Renal pelvis (tissue), 4 donors: ENCODE results near the gene RAB26. TPM values are rescaled to one million over a fixed set of nuclear protein-coding genes. Genes with fewer than 3 reads are reported as not detected.
"Not testable (repeated sequence)": the region's sequence is repeated elsewhere in the genome, so short reads cannot be mapped to it uniquely, and the experiment has no call there.

ENCODE experiments used
- DNase-seq: peaks from one replicate; pipeline ENCODE4 v3.0.0-alpha.2; 2013
- polyA plus RNA-seq, 3 donors: library from polyadenylated mRNA; unstranded; fragments of 120-200 nt; gene quantifications; one replicate each; pipeline ENCODE4 v1.2.1, GENCODE V29; 2013; ENCODE audit not compliant: insufficient read length in 3 of 3

The RAB26 gene
- polyA plus RNA-seq, 3 donors: 3.0 to 6.0 (median 3.1) TPM

DNA sequence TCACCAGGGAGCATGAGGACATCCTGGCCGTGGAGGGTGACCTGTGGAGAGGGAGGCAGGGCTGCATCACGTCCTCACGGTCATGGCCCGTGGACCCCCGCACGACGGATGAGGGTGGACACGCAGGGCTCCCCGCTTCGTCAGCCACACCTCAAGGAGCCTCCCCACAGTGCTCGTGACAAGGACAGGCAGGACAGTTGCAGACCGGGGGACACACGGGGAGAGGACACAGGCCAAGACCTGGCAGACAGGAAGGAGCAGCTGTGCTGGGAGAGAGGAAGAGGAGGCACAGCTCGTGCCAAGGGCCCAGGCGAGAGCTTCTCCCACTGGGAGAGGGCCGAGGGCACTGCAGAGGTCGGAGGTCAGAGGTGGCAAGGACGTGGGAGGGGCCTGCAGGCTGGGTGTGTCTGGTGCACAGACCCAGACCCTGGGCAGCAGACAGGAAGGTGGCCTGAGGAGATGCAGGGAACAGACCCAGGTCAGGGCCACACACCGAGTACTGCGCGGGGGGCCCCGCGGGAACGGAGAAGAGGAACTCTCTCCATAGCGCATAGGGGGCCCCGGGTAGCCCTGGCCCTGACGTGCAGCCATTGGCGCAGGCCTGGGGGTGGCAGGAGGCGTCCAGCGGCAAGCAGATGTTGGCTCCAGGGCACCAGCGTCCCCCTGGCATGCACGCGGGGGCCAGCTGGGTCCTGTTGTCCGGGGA is 33.4 kb upstream of the RAB26 start:
- DNase-seq: not testable (repeated sequence)

DNA sequence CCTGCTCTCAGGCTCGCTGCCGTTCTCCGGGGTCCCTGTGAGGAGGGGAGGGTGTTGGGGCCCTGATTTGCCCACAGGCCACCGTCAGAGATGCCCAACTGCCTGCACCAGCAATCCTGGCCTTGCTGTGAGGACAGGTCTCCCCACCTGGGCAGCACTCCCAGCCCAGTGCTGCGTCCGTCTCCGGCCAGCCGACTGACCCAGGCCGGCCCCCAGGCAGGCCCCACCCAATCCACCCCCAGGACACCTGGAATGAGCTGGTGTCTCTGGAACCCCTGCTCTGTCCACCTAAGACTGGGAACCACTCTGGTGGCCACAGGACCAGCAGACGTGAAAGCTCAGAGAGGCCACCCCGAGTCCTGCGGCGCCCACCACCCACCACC is 32.8 kb upstream of the RAB26 start:
- DNase-seq: no peak

DNA sequence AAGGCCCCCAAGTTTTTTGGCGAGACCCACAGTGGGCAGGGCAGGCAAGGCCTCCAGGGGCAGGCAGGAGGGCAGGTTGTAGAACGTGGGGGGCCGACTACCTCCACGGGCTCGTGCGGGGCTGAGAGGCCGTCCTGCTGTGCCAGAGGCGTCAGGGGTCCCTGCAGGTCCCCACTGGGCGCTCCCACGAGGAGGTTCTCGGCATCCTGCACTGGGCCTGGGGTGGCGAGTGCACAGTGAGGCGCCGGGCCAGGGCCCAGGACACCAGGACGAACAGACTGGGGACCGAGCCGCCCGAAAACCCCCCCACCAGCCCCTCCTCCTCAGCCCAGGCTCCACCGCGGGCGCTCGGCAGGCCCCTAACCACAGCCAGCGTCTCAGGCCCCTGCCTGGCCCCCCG is 32.0 kb upstream of the RAB26 start:
- DNase-seq: not testable (repeated sequence)

DNA sequence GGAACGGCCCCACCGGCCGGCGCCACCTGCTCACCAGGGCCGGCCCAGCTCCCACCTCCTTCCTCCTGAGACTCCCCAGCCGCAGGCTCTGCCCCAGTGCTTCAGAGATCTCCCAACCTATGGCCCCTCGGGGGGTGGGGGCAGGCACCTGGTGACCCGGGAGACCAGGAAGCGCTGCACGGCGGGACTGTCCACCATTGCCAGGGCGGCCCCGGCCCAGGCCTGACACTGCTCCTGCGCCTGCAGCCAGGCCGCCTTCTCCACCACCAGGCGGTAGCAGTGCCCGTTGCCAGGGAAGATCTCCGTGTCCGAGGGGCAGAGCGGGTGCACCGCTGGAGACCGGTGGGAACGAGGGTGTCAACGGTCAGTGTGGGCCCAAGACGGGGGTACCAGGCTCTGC is 31.1 kb upstream of the RAB26 start:
- DNase-seq: not testable (repeated sequence)

DNA sequence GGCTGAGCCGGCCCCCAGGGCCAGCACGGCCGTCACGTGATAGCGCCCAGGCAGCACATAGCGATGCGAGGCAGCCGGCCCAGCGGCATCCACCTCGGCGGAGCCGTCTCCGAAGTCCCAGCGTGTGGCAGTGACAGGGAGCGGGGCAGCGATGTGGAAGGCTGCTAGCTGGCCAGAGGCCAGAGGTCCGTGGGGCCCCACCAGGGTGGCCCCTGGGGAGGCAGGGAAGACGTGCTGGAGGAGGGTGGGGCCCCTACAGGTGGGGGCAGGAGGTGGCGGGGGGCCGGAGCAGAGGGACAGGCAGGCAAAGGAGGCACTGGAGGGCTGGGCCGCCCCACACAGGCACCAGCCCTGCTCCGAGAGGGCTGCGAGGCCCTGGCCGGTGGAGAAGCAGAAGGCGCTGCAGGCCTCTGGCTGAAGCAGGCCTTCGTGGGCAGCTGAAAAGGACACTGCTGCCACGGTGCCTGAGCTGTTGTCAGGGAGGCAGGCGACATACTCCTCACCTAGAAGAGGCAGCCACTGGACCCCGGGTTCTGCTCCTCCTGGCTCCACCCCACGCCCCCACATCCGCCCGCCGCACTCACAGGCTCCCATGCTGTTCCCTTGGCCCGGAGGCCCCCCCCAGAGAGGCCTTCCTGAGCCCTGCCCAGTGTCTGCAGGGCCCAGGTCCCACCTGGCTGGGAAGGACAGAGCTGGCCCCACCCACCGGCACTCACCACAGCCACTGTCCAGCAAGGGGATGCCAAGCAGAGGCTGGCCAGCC is 30.3 kb upstream of the RAB26 start:
- not testable (repeated sequence) for DNase-seq

DNA sequence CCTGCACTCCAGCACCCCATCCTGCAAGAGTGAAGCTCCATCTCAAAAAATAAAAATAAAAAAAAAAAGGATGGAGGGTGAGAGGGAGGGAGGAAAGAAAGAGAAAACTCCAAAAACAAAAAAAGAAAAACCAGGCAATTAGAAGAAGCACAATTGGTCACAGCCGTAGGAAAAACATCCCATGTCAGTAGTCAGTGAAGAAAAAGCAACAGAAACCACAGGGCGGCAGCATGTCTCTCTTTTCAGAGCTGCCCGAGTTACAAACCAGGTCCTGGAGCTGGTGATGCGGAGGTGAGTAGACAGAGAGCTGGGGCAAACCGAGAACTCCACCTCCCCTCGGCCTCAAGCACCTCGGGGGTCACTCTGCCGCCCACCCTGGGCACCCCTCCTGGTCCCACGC is 27.1 kb upstream of the RAB26 start:
- DNase-seq: not testable (repeated sequence)

DNA sequence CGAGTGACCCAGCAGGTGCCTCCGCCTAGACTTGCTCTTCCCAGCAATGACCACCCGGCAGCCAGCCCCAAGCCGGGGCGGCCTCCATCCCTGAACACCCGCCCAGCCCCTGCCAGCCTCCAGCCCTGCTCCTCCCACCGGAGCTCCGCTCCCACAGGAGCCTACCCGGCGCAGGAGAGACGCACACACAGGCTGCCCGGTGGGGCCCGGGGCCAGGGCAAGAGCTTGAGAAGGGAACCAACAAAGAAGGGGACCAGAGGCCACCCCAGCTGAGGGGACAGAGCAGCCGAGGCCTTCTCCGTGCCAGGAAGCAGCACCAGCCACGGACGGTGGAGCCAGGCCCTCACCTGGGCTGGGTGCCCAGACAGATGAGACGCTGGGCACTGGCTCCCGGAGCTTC is 26.6 kb upstream of the RAB26 start:
- DNase-seq: no peak

DNA sequence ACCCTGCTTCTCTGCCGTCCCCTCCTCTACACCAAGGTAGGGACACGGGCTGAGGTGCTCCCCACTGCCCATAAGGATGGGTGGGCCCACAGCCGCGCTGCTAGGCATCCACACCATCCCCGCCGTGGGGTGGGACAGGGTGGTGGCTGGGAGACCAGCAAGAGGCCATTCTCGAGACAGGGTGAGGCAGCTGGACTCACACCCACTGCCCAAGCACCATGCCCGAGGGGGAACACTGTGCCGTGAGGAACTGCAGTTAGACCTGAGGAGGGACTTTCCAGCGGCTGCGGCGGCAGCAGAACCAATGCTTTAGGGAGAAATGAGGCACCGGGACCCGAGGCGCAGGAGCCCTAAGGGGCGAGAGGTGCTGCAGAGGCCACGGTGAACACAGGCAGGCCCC is 26.0 kb upstream of the RAB26 start:
- no peak for DNase-seq

DNA sequence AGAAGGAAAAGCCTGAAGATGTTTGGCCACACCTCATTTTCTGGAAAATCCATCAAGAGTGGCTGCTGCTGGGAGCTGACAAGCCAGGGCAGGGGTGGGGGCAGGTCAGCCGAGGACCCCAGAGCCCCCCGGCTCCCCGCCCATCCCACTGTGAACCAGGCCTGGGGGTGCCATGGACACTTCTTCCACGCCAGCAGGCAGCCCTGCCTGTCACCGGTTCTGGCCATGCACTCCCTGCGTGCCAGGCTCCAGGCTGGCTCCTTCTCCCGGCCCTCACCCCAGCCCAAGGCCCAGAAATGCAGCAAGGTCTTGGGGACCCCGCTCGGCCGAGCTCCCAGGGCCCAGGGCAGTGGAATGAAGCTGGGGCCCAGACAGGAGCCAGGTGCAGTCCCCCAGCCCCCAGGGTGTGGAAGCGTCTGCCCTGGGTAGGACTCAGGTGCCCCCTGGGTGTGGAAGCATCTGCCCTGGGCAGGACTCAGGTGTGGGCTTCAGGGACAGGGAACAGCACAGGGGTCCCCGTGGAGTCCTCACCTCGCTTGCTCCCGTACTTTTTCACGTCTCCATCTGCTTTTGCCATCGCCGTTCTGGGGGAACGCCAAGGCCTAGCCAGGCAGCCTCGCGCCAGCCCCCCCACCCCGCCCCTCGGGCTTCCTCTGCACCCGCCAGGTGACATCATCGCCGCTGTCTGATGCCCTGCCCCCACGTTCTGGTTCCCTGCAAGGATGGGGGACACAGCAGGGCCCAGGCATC is 25.3 kb upstream of the RAB26 start:
- not testable (repeated sequence) for DNase-seq

DNA sequence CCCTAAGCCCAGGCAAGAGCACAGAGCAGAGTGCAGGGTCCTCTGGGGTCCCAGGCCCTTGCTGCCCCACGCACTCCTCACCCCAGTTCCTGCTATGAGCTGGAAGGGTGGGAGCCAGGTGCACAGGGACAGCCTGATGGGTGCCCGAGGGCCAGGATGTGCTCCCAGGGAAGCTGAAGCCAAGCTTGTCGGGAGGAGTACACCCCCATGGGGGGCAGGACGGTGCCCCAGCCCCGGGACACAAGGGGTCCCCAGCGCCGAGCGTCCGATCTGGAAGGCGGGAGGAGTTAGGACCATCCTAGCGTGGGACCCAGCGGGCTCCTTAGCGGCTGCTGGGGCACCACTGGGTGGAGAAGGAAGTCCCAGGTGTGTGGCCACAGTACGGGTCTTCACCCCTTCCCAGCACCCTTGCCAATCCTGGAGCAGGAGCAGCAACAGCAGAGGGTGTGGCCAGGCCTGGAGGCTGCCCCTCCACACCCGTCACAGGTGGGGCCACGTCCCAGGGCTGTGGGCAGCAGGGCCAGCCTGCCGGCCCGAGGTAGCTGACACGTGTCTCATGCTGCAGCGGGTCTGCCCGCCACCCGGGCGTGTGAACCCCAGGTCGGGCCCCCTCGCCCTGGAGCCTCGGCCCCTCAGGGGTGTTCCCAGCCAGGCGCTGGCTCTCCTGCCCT is 24.6 kb upstream of the RAB26 start:
- not testable (repeated sequence) for DNase-seq

DNA sequence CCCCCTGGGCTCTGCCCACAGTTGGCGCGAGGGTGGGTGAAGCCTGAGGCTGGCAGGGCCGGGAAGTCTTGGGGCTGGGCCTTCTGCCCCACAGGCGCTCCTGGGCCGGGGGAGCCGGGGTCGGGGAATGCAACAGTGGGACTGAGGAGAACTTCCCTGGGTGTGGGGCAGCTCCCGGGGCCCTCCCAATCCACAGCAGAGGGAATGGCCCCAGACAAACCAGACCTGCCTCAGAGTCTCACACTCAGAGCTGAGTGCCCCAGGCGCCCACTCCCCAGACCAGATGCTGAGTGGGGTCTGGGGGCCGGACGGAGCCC is 24.1 kb upstream of the RAB26 start:
- DNase-seq: not testable (repeated sequence)

DNA sequence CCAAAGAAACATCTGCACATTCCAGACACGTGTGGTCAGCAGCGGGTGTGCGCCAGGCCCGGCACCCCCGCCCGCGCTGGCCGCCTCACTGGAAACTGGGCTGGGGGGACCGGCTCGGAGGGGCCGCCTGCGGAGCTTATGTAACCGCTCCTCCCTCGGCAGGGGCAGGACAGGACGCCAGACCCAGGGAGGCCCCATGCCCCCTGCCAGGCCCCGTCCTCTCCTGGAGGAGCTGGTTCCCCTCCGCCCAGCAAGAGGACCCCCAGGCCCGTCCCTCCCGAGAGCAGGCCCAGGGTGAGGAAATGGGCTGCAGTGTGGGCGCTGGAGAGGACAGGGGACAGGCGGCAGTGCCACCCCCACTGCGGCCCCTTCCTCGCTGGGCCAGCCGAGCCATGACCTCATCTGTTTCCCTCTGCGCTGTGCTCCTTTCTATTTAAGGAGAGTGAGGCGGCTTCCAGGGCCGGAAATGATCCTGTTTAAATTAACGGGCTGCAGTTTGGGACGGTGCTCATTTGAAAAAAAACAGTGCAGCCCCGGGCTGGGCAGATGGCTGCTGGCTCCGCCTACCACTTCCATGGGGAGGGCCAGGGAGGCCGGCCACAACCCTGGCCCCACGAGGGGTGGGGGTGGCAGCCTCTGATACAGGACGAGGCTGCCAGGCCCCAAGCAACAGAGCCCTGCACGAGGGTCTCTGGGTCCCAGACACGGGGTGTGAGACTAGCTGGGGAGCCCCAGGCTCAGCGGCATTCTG is 23.6 kb upstream of the RAB26 start:
- DNase-seq: peak; percentile 54

DNA sequence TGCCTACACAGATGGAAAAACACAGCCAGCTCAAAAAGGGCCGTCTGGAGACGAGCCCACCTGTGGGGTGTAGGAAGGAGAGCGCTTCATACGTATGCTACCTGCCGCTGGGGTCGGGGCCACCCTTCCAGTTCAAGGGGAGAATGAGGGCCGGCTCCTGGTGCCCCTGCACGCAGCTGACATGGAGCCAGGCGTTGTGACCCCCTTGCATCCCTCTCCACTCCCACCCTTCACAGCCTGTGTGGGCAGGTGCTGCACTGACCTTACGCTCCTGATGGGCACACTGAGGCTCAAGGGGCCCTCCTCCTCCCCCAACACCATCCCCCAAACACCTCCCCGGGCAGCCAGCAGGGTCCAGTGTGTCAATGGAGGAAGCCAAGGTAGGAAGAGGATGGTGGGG is 22.8 kb upstream of the RAB26 start:
- DNase-seq: not testable (repeated sequence)

DNA sequence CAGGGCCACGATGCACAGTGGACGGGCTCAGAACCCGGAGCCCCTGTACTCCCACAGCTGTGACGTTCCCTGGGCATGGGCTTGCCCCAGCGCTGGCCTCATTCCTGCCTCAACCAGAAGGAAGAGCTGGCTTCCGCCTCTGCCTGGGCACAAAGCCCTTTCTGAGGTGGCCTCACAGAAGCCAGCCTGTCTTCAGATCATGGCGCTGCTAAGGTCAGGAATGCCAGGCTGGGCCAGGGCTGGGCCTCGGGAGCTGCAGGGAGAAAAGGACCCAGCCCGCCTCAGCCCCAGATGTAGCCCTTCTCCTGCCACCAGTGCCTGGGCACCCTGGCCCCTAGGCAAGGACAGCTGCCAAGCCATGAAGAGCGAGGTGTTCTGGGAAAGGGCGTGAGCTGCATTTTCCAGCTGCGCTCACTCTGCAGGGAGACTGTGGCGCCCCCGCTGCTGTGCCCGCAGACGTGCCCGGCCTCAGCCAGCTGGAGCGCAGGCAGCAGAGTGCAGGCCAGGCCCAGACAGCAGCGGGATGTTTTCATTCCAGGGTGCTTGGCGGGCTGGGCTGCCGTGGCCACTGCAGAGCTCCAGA is 22.2 kb upstream of the RAB26 start:
- not testable (repeated sequence) for DNase-seq

DNA sequence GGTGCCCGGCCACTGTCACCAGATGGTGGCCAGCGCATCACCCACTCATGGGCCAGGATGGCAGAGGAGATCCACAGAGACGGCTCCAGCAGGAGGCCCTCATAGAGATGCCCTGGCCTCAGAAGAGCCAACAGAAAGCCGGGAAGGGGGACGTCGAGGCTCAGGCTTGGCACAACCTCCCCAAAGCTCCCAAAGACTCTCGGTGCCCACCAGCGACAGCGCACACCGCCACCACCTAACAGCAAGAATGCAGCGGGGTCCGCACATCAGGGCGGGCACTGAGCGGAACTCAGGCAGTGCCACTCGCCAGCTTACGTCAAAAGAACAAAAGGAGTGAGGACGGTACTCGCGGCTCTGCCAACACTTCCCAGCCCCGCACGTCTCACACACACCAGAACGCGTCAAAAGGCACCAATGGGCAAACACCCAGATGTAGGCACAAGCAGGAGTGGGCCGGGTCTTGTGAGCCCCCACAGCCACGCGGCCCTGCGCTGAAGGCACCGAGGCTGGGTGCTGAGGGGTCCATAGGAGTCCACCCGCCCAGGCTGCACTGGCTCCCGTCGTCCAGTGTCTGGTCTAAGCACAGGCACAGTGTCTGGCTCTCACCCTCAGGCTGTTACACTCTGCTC is 21.4 kb upstream of the RAB26 start:
- not testable (repeated sequence) for DNase-seq

DNA sequence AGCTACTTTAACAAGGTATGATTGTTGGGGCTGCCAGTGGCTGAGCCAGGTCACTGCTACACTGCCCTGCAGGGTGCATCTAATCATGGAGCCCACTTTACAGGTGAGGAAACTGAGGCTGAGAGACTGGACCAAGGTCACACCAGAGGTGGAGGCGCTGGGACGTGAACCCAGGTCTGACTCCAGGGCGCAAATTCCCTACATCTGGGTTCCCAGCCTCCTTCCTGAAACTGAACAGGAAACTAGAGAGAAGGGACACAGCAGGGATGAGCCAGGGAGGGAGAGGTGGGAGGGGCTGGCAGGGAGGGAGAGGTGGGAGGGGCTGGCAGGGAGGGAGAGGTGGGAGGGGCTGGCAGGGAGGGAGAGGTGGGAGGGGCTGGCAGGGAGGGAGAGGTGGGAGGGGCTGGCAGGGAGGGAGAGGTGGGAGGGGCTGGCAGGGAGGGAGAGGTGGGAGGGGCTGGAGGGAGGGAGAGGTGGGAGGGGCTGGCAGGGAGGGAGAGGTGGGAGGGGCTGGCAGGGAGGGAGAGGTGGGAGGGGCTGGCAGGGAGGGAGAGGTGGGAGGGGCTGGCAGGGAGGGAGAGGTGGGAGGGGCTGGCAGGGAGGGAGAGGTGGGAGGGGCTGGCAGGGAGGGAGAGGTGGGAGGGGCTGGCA is 20.7 kb upstream of the RAB26 start:
- not testable (repeated sequence) for DNase-seq

DNA sequence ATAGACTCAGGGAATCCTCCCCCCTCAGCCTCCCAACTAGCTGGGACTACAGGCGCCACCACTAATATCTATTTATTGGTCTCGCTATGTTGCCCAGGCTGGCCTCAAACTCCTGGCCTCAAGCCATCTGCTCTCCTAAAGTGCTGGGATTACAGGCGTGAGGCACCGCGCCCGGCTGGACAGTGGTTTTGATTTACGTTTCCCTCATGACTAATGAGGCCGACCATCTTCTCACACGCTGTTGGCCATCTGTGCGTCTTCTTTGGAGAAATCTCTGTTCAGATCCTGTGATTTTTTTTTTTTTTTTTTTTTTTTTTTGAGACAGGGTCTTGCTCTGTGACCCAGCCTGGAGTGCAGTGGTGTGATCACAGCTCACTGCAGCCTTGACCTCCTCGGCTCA is 19.2 kb upstream of the RAB26 start:
- not testable (repeated sequence) for DNase-seq

DNA sequence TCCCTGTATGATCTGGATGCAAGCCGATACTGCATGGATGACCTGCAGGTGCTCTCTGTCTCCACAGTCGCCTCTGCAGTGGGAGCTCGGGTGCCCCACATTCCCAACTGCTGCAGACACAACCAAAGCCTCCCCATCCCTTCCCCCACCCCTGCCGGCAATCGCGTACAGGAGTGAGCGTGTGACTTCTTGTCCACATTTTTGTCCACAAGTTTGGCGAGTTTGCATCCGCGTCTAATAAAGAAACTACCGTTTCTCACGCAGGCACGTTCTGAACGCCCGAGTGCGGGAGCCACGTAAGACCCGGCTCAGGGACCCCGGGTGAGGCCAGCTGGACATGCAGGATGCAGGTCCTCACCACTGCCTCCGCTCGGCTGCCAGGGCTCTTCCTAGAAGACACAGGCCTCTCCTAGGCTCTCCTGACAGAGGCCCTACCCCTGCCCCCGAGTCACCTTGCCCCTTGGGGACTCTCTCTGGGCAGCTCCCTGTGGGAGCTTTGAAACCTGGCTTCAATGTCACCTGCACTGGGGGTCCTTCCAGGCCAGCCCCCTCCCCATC is 18.5 kb upstream of the RAB26 start:
- not testable (repeated sequence) for DNase-seq

DNA sequence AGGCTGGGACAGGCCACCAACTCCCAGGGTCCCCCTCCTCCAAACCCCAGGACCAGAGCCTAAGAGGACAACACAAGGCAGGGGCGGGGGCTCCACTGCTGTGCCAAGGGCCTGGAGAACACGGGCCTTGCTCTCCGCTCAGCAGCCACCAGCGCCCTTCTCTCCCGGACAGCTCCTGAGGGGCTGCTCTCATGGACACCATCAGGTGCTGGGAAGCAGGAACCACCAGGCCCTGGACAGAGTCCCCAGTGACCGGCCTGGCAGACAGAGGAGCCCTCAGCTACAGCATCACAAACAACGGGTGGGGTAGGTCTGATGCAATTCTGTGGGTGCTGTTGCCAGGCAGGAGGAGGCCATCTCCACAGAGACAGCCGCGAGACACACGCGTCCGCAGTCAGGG is 14.6 kb upstream of the RAB26 start:
- not testable (repeated sequence) for DNase-seq

DNA sequence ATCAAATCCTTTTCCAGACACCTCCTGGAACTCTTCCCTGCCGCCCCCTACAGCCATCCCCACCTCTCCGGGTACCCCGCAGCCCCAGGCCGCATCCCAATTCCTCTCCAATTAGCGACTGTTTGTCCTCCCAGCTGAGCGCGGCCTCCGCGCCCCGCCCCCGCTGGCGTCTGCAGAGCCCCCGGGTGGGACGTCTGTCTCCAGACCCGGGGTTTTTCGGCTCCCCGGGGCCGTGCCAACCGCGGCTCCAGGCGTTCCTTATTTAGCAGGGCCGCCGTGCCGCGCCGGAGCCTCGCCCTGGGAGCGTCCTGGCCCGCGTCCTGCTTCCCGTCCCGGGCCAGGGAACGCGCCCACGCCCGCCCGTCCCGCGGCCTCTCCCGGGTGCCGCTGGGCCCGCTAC is 13.4 kb upstream of the RAB26 start:
- DNase-seq: not testable (repeated sequence)
